Smooth muscle cell (in vitro differentiated cells): ENCODE data around the gene COPRS. TPM values are rescaled to one million over a fixed set of nuclear protein-coding genes. Genes with fewer than 3 reads are reported as not detected.

Source experiments
- DNase-seq: peaks from one replicate; lab custom pipeline; 2025; ENCODE audit not compliant: unreplicated experiment; lab: John Stamatoyannopoulos, UW
- H2AFZ ChIP-seq: fragments of 200-600 bp; sonication (generic); 2 replicates; pipeline ENCODE4 v1.6.0; 2016; ENCODE audit warnings: antibody characterized with exemption, low read depth, mild to moderate bottlenecking
- H3F3A ChIP-seq: fragments of 200-600 bp; sonication (generic); 2 replicates; pipeline ENCODE4 v1.6.0; 2017; ENCODE audit warnings: antibody characterized with exemption, low read depth
- H3K27ac ChIP-seq: fragments of 200-600 bp; sonication (generic); 2 replicates; pipeline ENCODE4 v1.5.1; 2016; ENCODE audit warnings: low read depth, mild to moderate bottlenecking
- H3K27me3 ChIP-seq: fragments of 200-600 bp; sonication (generic); 2 replicates; pipeline ENCODE4 v1.6.1; 2016; ENCODE audit warnings: low read depth, mild to moderate bottlenecking
- H3K36me3 ChIP-seq: fragments of 200-600 bp; sonication (generic); 2 replicates; pipeline ENCODE4 v1.5.1; 2016; ENCODE audit warnings: low read depth
- H3K4me1 ChIP-seq: fragments of 200-600 bp; sonication (generic); 2 replicates; pipeline ENCODE4 v1.5.1; 2016; ENCODE audit warnings: low read depth
- H3K4me2 ChIP-seq: fragments of 200-600 bp; sonication (generic); 2 replicates; pipeline ENCODE4 v1.6.0; 2016; ENCODE audit warnings: mild to moderate bottlenecking
- H3K4me3 ChIP-seq: fragments of 200-600 bp; sonication (generic); 2 replicates; pipeline ENCODE4 v1.5.1; 2016; ENCODE audit warnings: mild to moderate bottlenecking
- H3K79me2 ChIP-seq: fragments of 200-600 bp; sonication (generic); 2 replicates; pipeline ENCODE4 v1.6.0; 2016; ENCODE audit warnings: low read depth, mild to moderate bottlenecking
- H3K9ac ChIP-seq: fragments of 200-600 bp; sonication (generic); 2 replicates; pipeline ENCODE4 v1.6.0; 2016; ENCODE audit warnings: low read depth
- H3K9me3 ChIP-seq: fragments of 200-600 bp; sonication (generic); replicated peaks from 2 replicates; pipeline ENCODE4 v1.5.1; 2016; ENCODE audit warnings: low read depth
- H4K20me1 ChIP-seq: fragments of 200-600 bp; sonication (generic); 2 replicates; pipeline ENCODE4 v1.6.0; 2016; ENCODE audit warnings: low read depth
- CTCF ChIP-seq: fragments of 200-600 bp; sonication (generic); IDR thresholded peaks from 2 replicates; pipeline ENCODE4 v1.5.1; 2017; ENCODE audit warnings: borderline replicate concordance, mild to moderate bottlenecking, antibody characterized with exemption; ENCODE audit not compliant: insufficient read depth, poor library complexity, severe bottlenecking
- WGBS: methylation state at CpG from one replicate; pipeline ENCODE4 v1.1.7; 2016; ENCODE audit warnings: low lambda C conversion rate; 5-methylcytosine and 5-hydroxymethylcytosine counted together
- polyA plus RNA-seq: library from polyadenylated mRNA; unstranded; fragments of >200 nt; fragmentation: Nextera tagmentation; extraction: Ambion mirVana; gene quantifications from 2 replicates; pipeline ENCODE4 v1.2.1, GENCODE V29; 2016
- total RNA-seq: library from RNA; depleted of rRNA; stranded (reverse); fragments of >200 nt; gene quantifications from 2 replicates; pipeline ENCODE4 v1.2.3, GENCODE V29; 2014

COPRS gene, protein sequence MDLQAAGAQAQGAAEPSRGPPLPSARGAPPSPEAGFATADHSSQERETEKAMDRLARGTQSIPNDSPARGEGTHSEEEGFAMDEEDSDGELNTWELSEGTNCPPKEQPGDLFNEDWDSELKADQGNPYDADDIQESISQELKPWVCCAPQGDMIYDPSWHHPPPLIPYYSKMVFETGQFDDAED
- total RNA-seq = 55.7 and 57.0 TPM in 2 replicates
- 78.9 and 81.3 TPM in 2 replicates for polyA plus RNA-seq

DNA sequence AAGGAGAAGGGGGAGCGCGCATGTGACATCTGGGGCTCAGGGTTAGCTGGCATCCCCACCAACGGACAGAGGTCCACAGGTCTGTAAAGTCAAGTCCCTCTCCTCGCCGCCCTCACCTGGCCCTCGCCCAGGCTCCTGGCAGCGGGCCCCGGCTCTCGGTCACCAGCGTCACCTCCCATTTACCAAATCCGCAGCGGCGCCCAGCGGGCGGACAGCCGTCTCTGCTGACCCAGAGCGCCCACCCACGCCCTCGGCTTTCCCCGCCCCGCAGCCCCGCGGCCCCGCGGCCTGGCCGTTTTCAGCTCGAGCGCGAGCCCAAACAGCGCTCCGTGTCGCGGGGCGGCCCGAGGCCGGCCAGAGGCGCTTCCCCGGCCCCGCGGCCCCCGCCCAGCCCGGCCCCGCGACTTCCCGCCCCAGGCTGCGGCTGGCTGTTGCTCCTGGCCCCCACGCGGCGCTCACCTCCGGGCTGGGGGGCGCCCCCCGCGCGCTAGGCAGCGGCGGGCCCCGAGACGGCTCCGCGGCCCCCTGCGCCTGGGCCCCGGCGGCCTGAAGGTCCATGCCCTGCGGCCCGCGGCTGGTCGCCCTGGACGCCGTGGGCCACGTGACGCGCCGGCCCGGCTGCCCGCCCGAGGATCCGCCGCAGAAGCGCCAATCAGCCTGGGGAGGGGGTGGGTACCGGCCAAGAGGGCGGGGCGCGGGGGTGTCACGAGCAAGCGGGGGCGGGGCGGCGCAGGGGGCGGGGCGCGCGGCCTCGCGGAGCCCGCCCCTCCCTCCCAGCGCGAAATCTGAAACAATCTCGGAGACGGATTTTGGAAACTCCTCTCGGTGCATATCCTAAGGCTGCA, at the start of gene COPRS:
Gene COPRS (minus strand): TSS at position 603 of the 845 bp plus-strand sequence. CDS start 45 bp downstream, at position 558.
- TF ChIP-seq CTCF = peak; percentile 7
- WGBS = 3% methylated on average over 55 of the region's 100 CpGs
- Histone ChIP-seq H3K9ac (peak within 1 kb of the TSS; percentile 34), H3K36me3 (peaks cover 7% of the 10 kb centered on the region), H3K4me3 (peak within 1 kb of the TSS; percentile 55), H3K79me2 (peaks cover 16% of the 10 kb centered on the region), H3F3A (peaks cover 10% of the 10 kb centered on the region), H3K4me1 (peaks cover 7% of the 10 kb centered on the region), H3K27ac (peak within 1 kb of the TSS; percentile 64), H4K20me1 (peaks cover 32% of the 10 kb centered on the region), H3K27me3 (no peaks in the 10 kb centered on the region), H2AFZ (peak within 1 kb of the TSS; percentile 5), H3K9me3 (no peaks in the 10 kb centered on the region), H3K4me2 (peak within 1 kb of the TSS; percentile 83)
- peak; percentile 69 for DNase-seq

DNA sequence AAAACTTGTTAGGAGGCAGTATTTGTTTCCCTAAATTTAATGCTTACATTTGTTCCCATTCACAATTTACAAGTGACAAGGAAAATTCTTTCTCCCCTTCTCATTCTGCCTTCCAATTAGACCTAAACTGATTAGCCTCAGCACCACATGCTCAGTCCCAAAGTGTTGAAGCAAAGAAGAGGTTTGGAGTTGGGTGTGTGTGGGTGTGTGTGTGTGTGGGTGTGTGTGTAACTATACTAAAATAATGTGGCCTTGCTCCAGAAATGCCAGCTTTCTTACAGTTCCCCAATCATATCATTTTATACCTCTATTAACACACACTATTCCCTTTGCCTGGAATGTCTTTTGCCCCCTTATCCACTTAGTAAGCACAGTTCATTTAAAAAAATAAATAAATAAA, 49.3 kb upstream of the COPRS start:
- Histone ChIP-seq H4K20me1 (no peaks in the 10 kb centered on the region), H2AFZ (no peak overlapping the region), H3F3A (no peaks in the 10 kb centered on the region), H3K9me3 (no peaks in the 10 kb centered on the region), H3K4me1 (no peaks in the 10 kb centered on the region), H3K4me3 (no peak overlapping the region), H3K27ac (no peak overlapping the region), H3K27me3 (no peaks in the 10 kb centered on the region), H3K4me2 (no peak overlapping the region), H3K9ac (no peak overlapping the region), H3K79me2 (no peaks in the 10 kb centered on the region), H3K36me3 (no peaks in the 10 kb centered on the region)
- no peak for DNase-seq
- TF ChIP-seq CTCF = no peak

- no peaks in the 10 kb centered on the region for H3K79me2 ChIP-seq
- no peaks in the 10 kb centered on the region for H3K4me1 ChIP-seq
- TF ChIP-seq CTCF = no peak
- H4K20me1 ChIP-seq = no peaks in the 10 kb centered on the region
- H2AFZ ChIP-seq = no peak overlapping the region
- no peaks in the 10 kb centered on the region for H3F3A ChIP-seq
- no peak for DNase-seq
- no peak overlapping the region for H3K27ac ChIP-seq
- H3K36me3 ChIP-seq = no peaks in the 10 kb centered on the region
- WGBS = 76% methylated on average over 7 of the region's 7 CpGs
- no peak overlapping the region for H3K4me2 ChIP-seq
- no peaks in the 10 kb centered on the region for H3K27me3 ChIP-seq
- H3K9ac ChIP-seq = no peak overlapping the region
- no peak overlapping the region for H3K4me3 ChIP-seq
- H3K9me3 ChIP-seq = no peaks in the 10 kb centered on the region
Measured at GRCh38 chr17:31907342-31907962, 48.4 kb upstream of the COPRS start.
